ENCODE measurements around the gene YWHAB. TPM values are rescaled to one million over a fixed set of nuclear protein-coding genes. Genes with fewer than 3 reads are reported as not detected.

Gene YWHAB
- total and polyA plus RNA-seq, 2 of the 4 experiments (the other 2 are of a cell fraction), result 78.0 to 102 TPM

- Histone ChIP-seq H4K8ac (ENCODE audit: low read depth in 2 of 2, low read length in 2 of 2) (no peak overlapping the region), H3K4me1 (ENCODE audit: control insufficient read depth, insufficient read depth, low read length) (no peaks in the 10 kb centered on the region), H3K9me1 (ENCODE audit: insufficient read depth, low read length) (peaks cover 3% of the 10 kb centered on the region; the same call in 1 of the 2 replicates), H3K56ac (ENCODE audit: extremely low read depth, insufficient read depth, low read length) (no peak overlapping the region), H2AK9ac (replicated peaks; ENCODE audit: low read depth, low read length, poor library complexity) (no peak overlapping the region), H3K4ac (ENCODE audit: low read depth, low read length) (no peak overlapping the region), H3K27me3 (ENCODE audit: control insufficient read depth, insufficient read depth, low read length) (no peaks in the 10 kb centered on the region), H3K4me2 (ENCODE audit: low read depth, low read length) (no peak overlapping the region), H2BK5ac (ENCODE audit: low read depth, low read length, poor library complexity, severe bottlenecking) (no peak overlapping the region), H2BK120ac (ENCODE audit: low read depth, low read length) (no peak overlapping the region), H3K9ac (ENCODE audit: low read depth, low read length) (no peak overlapping the region), H2BK20ac (ENCODE audit: low read depth, low read length) (no peak overlapping the region), H3K9me3 (ENCODE audit: control insufficient read depth, insufficient read depth, low read length) (no peaks in the 10 kb centered on the region), H2BK15ac (ENCODE audit: low read depth, low read length) (no peak overlapping the region), H3K27ac (ENCODE audit: insufficient read depth, low read length) (no peak overlapping the region), H3K79me1 (ENCODE audit: low read depth in 1 of 2, low read length in 2 of 2) (no peaks in the 10 kb centered on the region), H4K5ac (ENCODE audit: low read depth, low read length) (no peak overlapping the region), H3K23ac (ENCODE audit: low read depth, low read length) (no peak overlapping the region), H2AK5ac (ENCODE audit: low read depth, low read length) (no peak overlapping the region), H4K91ac (ENCODE audit: insufficient read depth, low read depth, low read length) (no peak overlapping the region), H3K36me3 (ENCODE audit: control insufficient read depth, insufficient read depth, low read length) (peaks cover 32% of the 10 kb centered on the region), H4K20me1 (ENCODE audit: insufficient read depth, low read length) (no peaks in the 10 kb centered on the region), H3K14ac (replicated peaks; ENCODE audit: low read depth, low read length) (no peak overlapping the region), H3K18ac (ENCODE audit: low read depth, low read length) (no peak overlapping the region), H2AFZ (replicated peaks; ENCODE audit: low read length, poor library complexity) (no peak overlapping the region), H3K4me3 (ENCODE audit: insufficient read depth, low read depth, low read length) (no peak overlapping the region)
- TF ChIP-seq CEBPB (IDR thresholded peaks at IDR 0.05; ENCODE audit: low read depth, low read length) (no peak), RFX5 (IDR thresholded peaks at IDR 0.05; ENCODE audit: low read depth, low read length) (no peak), RCOR1 (IDR thresholded peaks at IDR 0.05; ENCODE audit: insufficient replicate concordance, low read length) (no peak), CHD1 (IDR thresholded peaks at IDR 0.05; ENCODE audit: low read depth, low read length) (no peak), FOS (IDR thresholded peaks at IDR 0.05; ENCODE audit: low read depth, low read length) (no peak), SMC3 (IDR thresholded peaks at IDR 0.05; ENCODE audit: low read depth, low read length) (no peak), MAFK (IDR thresholded peaks at IDR 0.05; ENCODE audit: low read depth, low read length) (no peak), MXI1 (IDR thresholded peaks at IDR 0.05; ENCODE audit: borderline replicate concordance, low read depth, low read length) (no peak), NFE2L2 (IDR thresholded peaks at IDR 0.05; ENCODE audit: low read depth, low read length) (no peak), ELK1 (IDR thresholded peaks at IDR 0.05; ENCODE audit: borderline replicate concordance, low read depth, low read length) (no peak), BHLHE40 (IDR thresholded peaks at IDR 0.05; ENCODE audit: low read depth, low read length) (no peak), POLR2A (IDR thresholded peaks at IDR 0.05; ENCODE audit: low read depth, low read length) (no peak), RAD21 (IDR thresholded peaks at IDR 0.05; ENCODE audit: low read length) (no peak), MAZ (IDR thresholded peaks at IDR 0.05; ENCODE audit: borderline replicate concordance, low read depth, low read length) (no peak)
- TF ChIP-seq, protein P1, sequence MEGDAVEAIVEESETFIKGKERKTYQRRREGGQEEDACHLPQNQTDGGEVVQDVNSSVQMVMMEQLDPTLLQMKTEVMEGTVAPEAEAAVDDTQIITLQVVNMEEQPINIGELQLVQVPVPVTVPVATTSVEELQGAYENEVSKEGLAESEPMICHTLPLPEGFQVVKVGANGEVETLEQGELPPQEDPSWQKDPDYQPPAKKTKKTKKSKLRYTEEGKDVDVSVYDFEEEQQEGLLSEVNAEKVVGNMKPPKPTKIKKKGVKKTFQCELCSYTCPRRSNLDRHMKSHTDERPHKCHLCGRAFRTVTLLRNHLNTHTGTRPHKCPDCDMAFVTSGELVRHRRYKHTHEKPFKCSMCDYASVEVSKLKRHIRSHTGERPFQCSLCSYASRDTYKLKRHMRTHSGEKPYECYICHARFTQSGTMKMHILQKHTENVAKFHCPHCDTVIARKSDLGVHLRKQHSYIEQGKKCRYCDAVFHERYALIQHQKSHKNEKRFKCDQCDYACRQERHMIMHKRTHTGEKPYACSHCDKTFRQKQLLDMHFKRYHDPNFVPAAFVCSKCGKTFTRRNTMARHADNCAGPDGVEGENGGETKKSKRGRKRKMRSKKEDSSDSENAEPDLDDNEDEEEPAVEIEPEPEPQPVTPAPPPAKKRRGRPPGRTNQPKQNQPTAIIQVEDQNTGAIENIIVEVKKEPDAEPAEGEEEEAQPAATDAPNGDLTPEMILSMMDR (conservative IDR thresholded peaks at IDR 0.05; ENCODE audit: low read depth, low read length), result no peak
- TF ChIP-seq, protein P2, sequence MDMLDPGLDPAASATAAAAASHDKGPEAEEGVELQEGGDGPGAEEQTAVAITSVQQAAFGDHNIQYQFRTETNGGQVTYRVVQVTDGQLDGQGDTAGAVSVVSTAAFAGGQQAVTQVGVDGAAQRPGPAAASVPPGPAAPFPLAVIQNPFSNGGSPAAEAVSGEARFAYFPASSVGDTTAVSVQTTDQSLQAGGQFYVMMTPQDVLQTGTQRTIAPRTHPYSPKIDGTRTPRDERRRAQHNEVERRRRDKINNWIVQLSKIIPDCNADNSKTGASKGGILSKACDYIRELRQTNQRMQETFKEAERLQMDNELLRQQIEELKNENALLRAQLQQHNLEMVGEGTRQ (IDR thresholded peaks at IDR 0.05; ENCODE audit: low read depth, low read length), result no peak
- CTCF ChIA-PET, result no interaction called here
- no CpG with 5 or more reads among the region's 18 CpGs for WGBS, 2 experiments (ENCODE audit: extremely low coverage in 2 of 2, insufficient read length in 1 of 2)
- DNase-seq, result no peak
- ATAC-seq (ENCODE audit: low read depth), result no peak
- dilution Hi-C loops (cut with HindIII; ENCODE audit: low sequenced_read_pairs, unreplicated experiment), result no loop called here
- in situ Hi-C loops (cut with MboI; ENCODE audit: low sequenced_read_pairs), result no loop called here
- no TSS peak for BruUV-seq (replicated peaks)
- POLR2A ChIA-PET (ENCODE audit: unreplicated experiment), result no interaction called here
- intact Hi-C loops (cut with micrococcal nuclease), result no loop called here
These were observed 45.1 kb downstream of the YWHAB start for GRCh38 chr20:44930517-44931168.

All from IMR-90 (cell line).